Upper lobe of left lung (tissue), 6 donors: ENCODE data around the gene DPP6. TPM values are rescaled to one million over a fixed set of nuclear protein-coding genes. Genes with fewer than 3 reads are reported as not detected.

Experiments
- ATAC-seq, 2 donors: fragments of 200-7000 bp; cut with Tn5 transposase; one replicate each; pipeline ENCODE4 v1.9.1; 2022; ENCODE audit warnings: mild to moderate bottlenecking in 2 of 2, moderate library complexity in 2 of 2; ENCODE audit not compliant: low FRiP score in 2 of 2
- DNase-seq, 2 donors: peaks; one replicate each; pipeline ENCODE4 v3.0.0-alpha.2; 2019 to 2020
- H3K27ac ChIP-seq, 4 donors: fragments of 200-600 bp; sonication (generic); one replicate each; pipeline ENCODE4 v1.5.1; 2016 to 2019
- H3K27me3 ChIP-seq, 4 donors: fragments of 200-600 bp; sonication (generic); one replicate each; pipeline ENCODE4 v1.5.1; 2017 to 2019
- H3K36me3 ChIP-seq, 4 donors: fragments of 200-600 bp; sonication (generic); one replicate each; pipeline ENCODE4 v1.5.1; 2016 to 2019
- H3K4me1 ChIP-seq, 4 donors: fragments of 200-600 bp; sonication (generic); one replicate each; pipeline ENCODE4 v1.5.1; 2018 to 2019
- H3K4me3 ChIP-seq, 4 donors: fragments of 200-600 bp; sonication (generic); one replicate each; pipeline ENCODE4 v1.5.1; 2017 to 2019; ENCODE audit warnings: mild to moderate bottlenecking in 2 of 4, moderate library complexity in 1 of 4
- H3K9me3 ChIP-seq, 4 donors: fragments of 200-600 bp; sonication (generic); one replicate each; pipeline ENCODE4 v1.5.1; 2018 to 2019
- CTCF ChIP-seq, 6 experiments: fragments of 450-650 bp in 4 of 6; fragments of 200-600 bp in 2 of 6; sonication (generic) in 2 of 6; IDR thresholded peaks; one replicate each; pipeline ENCODE4 v1.5.1; 2016 to 2019; ENCODE audit warnings: antibody characterized with exemption in 6 of 6
- EP300 ChIP-seq, 4 donors: sonication (generic); formaldehyde crosslinking; IDR thresholded peaks; one replicate each; pipeline ENCODE4 v1.5.1; 2017; ENCODE audit warnings: antibody characterized with exemption in 4 of 4, control low read depth in 2 of 4
- POLR2A ChIP-seq, 4 donors: fragments of 450-650 bp; IDR thresholded peaks; one replicate each; pipeline ENCODE4 v1.5.1; 2016 to 2017; ENCODE audit warnings: antibody characterized with exemption in 4 of 4, mild to moderate bottlenecking in 2 of 4
- POLR2AphosphoS5 ChIP-seq, 2 donors: sonication (generic); formaldehyde crosslinking; IDR thresholded peaks; one replicate each; pipeline ENCODE4 v1.5.1; 2017; ENCODE audit warnings: antibody characterized with exemption in 2 of 2
- WGBS, 2 donors: methylation state at CpG; one replicate each; pipeline ENCODE4 v1.1.5; 2017 to 2018; 5-methylcytosine and 5-hydroxymethylcytosine counted together
- total RNA-seq, 6 donors: library from RNA; depleted of rRNA in 4 of 6; stranded (reverse); fragments of >200 nt in 4 of 6; gene quantifications; one replicate each; pipeline versions ENCODE4 v1.1.0 to v1.2.1, GENCODE V29; 2016 to 2021
- donor health status: DM: no; HTN: no; CAD: no; lungs with moderate emphysema.
- donor health status: DM: no; HTN: yes; CAD: no; lungs with severe emphysema.

Gene DPP6
- total RNA-seq, 6 donors from 2014 or later = 0.49 to 3.1 (median 0.86) TPM; not detected in 2

- Histone ChIP-seq H3K36me3 (no peaks in the 10 kb centered on the region), H3K27ac (no peak overlapping the region)
- no peak for ATAC-seq
These were observed 579.0 kb downstream of the DPP6 start for GRCh38 chr7:154631162-154631561.

DNA sequence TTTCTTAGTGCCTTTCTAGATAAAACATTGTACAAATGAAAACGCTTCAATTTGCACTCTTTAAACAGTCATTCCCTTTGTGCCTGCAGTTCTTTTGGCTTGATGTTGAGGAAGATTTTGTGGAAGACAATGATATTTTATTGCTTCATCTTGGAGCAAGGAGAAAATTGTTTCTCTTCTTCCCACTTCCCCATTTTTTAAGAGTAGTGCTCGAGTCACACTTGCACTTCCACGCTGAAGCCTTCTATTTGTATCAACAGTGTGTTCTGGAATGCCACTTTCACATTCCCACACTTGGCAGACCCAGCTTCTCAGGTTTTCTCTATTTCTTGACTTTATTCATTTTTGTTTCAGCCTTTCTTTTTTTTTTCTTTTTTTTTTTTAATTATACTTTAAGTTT lies 581.4 kb downstream of the DPP6 start:
- Histone ChIP-seq H3K4me3 (no peak overlapping the region), H3K27me3 (no peaks in the 10 kb centered on the region), H3K27ac (no peak overlapping the region), H3K9me3 (peaks cover 0 to 5% (median 0%) of the 10 kb centered on the region in 4 donors), H3K36me3 (no peaks in the 10 kb centered on the region), H3K4me1 (no peaks in the 10 kb centered on the region)
- ATAC-seq (no peak), DNase-seq (no peak)
- 63 to 82% methylated on average over 3 of the region's 3 CpGs for WGBS, 2 donors
- TF ChIP-seq CTCF (IDR thresholded peaks at IDR 0.05) = no peak
- TF ChIP-seq EP300 (IDR thresholded peaks at IDR 0.05) = no peak

More at GRCh38 chr7:154631162-154631561, 579.0 kb downstream of the DPP6 start:
- TF ChIP-seq CTCF (IDR thresholded peaks at IDR 0.05) (no peak), POLR2AphosphoS5 (IDR thresholded peaks at IDR 0.05) (no peak), POLR2A (IDR thresholded peaks at IDR 0.05) (no peak), EP300 (IDR thresholded peaks at IDR 0.05) (no peak)
- no peak for DNase-seq
- Histone ChIP-seq H3K27me3 (no peaks in the 10 kb centered on the region), H3K9me3 (peaks cover 0 to 5% (median 0%) of the 10 kb centered on the region in 4 donors), H3K4me1 (no peaks in the 10 kb centered on the region), H3K4me3 (no peak overlapping the region)
- WGBS, 2 donors = 58 to 61% methylated on average over 4 of the region's 4 CpGs

DNA sequence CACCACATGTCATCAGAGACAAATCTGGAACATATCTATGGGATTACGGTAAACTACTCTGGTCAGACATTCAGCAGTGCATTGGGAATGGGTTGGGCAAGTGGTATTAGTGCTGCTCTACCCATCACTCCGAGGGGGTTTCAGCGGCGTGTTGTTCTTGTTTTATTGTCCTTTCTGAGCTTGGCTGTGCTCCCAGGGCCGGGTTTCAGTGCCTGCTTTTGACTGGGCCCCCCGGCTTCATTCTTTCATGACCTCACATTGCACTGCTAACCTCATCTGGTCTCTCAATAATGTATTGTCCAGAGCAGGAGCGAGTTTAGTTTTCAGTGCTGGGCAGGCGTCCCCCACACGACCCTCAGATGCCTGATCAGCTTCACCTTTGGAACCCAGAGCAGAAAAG lies 586.1 kb downstream of the DPP6 start:
- TF ChIP-seq POLR2AphosphoS5 (IDR thresholded peaks at IDR 0.05) (no peak), EP300 (IDR thresholded peaks at IDR 0.05) (no peak), CTCF (IDR thresholded peaks at IDR 0.05) (no peak), POLR2A (IDR thresholded peaks at IDR 0.05) (no peak)

DNA sequence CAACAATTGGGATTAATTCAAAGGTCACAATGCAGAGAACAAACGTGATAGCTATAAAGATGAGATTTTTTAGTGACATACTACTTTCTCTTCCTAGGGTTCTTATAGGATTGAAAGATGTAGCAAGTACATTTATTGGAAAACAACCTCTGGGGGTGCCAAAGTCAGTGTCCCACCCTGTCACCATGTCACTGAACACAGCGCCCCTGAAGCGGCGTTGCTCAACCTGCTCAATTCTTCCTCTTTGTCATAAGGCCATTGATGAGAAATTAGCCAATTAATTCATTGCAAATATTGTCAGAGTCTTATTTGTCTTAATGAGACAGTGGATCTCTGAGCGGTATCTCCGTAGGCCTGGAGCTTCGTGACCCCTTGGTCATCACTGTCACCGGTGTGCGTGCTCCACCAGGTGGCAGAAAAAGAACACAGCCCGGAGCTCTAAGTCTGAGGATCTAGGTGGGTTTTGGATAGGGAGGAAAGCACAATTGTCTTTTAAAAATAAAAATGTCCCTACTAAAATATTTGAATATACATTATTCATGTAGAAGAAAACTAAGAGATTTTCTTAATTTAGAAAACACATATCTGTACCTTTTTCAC lies 588.2 kb downstream of the DPP6 start:
- DNase-seq (no peak), ATAC-seq (no peak)
- TF ChIP-seq CTCF (IDR thresholded peaks at IDR 0.05) (no peak), POLR2A (IDR thresholded peaks at IDR 0.05) (no peak), POLR2AphosphoS5 (IDR thresholded peaks at IDR 0.05) (no peak), EP300 (IDR thresholded peaks at IDR 0.05) (no peak)
- 57 to 59% methylated on average over 10 of the region's 10 CpGs for WGBS, 2 donors
- Histone ChIP-seq H3K36me3 (no peaks in the 10 kb centered on the region), H3K27me3 (no peaks in the 10 kb centered on the region), H3K4me3 (no peak overlapping the region), H3K9me3 (peaks cover 0 to 5% (median 0%) of the 10 kb centered on the region in 4 donors), H3K4me1 (no peaks in the 10 kb centered on the region), H3K27ac (no peak overlapping the region)

More for the DNA sequence above, 586.1 kb downstream of the DPP6 start:
- Histone ChIP-seq H3K4me1 (no peaks in the 10 kb centered on the region), H3K4me3 (no peak overlapping the region), H3K36me3 (no peaks in the 10 kb centered on the region), H3K9me3 (peaks cover 0 to 5% (median 0%) of the 10 kb centered on the region in 4 donors), H3K27ac (no peak overlapping the region), H3K27me3 (no peaks in the 10 kb centered on the region)
- ATAC-seq (no peak), DNase-seq (no peak)
- 75 to 78% methylated on average over 9 of the region's 9 CpGs for WGBS, 2 donors

- no peak overlapping the region for H3K4me3 ChIP-seq
- no peaks in the 10 kb centered on the region for H3K9me3 ChIP-seq
- no peak for DNase-seq
- 49 to 60% methylated on average over 4 of the region's 4 CpGs for WGBS, 2 donors
- no peak for TF ChIP-seq POLR2A (IDR thresholded peaks at IDR 0.05)
- no peak for ATAC-seq
- no peak overlapping the region for H3K27ac ChIP-seq
- H3K4me1 ChIP-seq = no peaks in the 10 kb centered on the region
- no peaks in the 10 kb centered on the region for H3K36me3 ChIP-seq
- no peaks in the 10 kb centered on the region for H3K27me3 ChIP-seq
These were observed 588.7 kb downstream of the DPP6 start for GRCh38 chr7:154640917-154641316.
